SW 1271 (cell line): ENCODE measurements around the gene SDF2.
"Not testable (repeated sequence)": the region's sequence is repeated elsewhere in the genome, so short reads cannot be mapped to it uniquely, and the experiment has no call there.

Source experiments
- DNase-seq, 2 experiments: peaks; one replicate each; lab custom pipeline; 2025; lab: John Stamatoyannopoulos, UW

SDF2 gene

GRCh38 chr17:28684963-28685362 lies 23.3 kb upstream of the SDF2 start:
- DNase-seq = peak in 1 of 2 experiments; percentile 21

GRCh38 chr17:28682655-28683054 lies 20.9 kb upstream of the SDF2 start:
- no peak for DNase-seq

GRCh38 chr17:28675980-28676379 lies 14.3 kb upstream of the SDF2 start:
- peak in 1 of 2 experiments; percentile 14 for DNase-seq

GRCh38 chr17:28675490-28675889 lies 13.8 kb upstream of the SDF2 start:
- no peak for DNase-seq

GRCh38 chr17:28669918-28670317 lies 8.2 kb upstream of the SDF2 start:
- DNase-seq = no peak

GRCh38 chr17:28667870-28668269 lies 6.2 kb upstream of the SDF2 start:
- no peak for DNase-seq

- no peak for DNase-seq
These were observed 4.3 kb upstream of the SDF2 start for GRCh38 chr17:28665994-28666393.

- no peak for DNase-seq
These were observed 2.0 kb upstream of the SDF2 start for GRCh38 chr17:28663723-28664122.

- no peak for DNase-seq
These were observed 772 bp upstream of the SDF2 start for GRCh38 chr17:28662527-28662829.

- not testable (repeated sequence) for DNase-seq
These were observed 2.2 kb downstream of the SDF2 start for GRCh38 chr17:28659497-28659881.

- not testable (repeated sequence) for DNase-seq
These were observed 2.8 kb downstream of the SDF2 start for GRCh38 chr17:28658766-28659496.

- DNase-seq = not testable (repeated sequence)
These were observed 3.4 kb downstream of the SDF2 start for GRCh38 chr17:28658342-28658741.

GRCh38 chr17:28657756-28658155 lies 4.0 kb downstream of the SDF2 start:
- no peak for DNase-seq

- no peak for DNase-seq
These were observed 6.5 kb downstream of the SDF2 start for GRCh38 chr17:28655160-28655559.

- DNase-seq = no peak
These were observed 13.0 kb downstream of the SDF2 start for GRCh38 chr17:28648698-28649097.

GRCh38 chr17:28646039-28646754 lies 15.5 kb downstream of the SDF2 start:
- no peak for DNase-seq

GRCh38 chr17:28645576-28645939 lies 16.1 kb downstream of the SDF2 start:
- no peak for DNase-seq

GRCh38 chr17:28644787-28645575 lies 16.7 kb downstream of the SDF2 start, which contains the start of gene BLTP2:
BLTP2 (minus strand) TSS chr17:28645158; CDS start chr17:28645056, 102 bp downstream.
- DNase-seq = peak; percentile 79 to 89

GRCh38 chr17:28643983-28644786 lies 17.5 kb downstream of the SDF2 start:
- DNase-seq = peak; percentile 9 to 75

- no peak for DNase-seq
These were observed 20.1 kb downstream of the SDF2 start for GRCh38 chr17:28641579-28641978.

- DNase-seq = no peak
These were observed 26.2 kb downstream of the SDF2 start for GRCh38 chr17:28635506-28635905.
